HEK293 (cell line): Measurements from ENCODE around the gene RGS7.

Experiments
- CTCF ChIA-PET: fragments of 350-600 bp; formaldehyde crosslinking; extraction: SDS; loops from one replicate; lab custom pipeline; 2021; ENCODE audit warnings: antibody characterized with exemption; lab: Yijun Ruan, JAX
- POLR2A ChIA-PET: fragments of 300-600 bp; formaldehyde crosslinking; extraction: SDS; loops from one replicate; lab custom pipeline; 2020; ENCODE audit warnings: antibody characterized with exemption, inconsistent platforms; lab: Yijun Ruan, JAX
- H3K27ac ChIP-seq: fragments of 200-500 bp; sonication (Bioruptor generic); 2 replicates; pipeline ENCODE4 v1.5.1; 2014; ENCODE audit warnings: low read depth, low read length, control low read depth, inconsistent platforms; ENCODE audit errors: extremely low read depth
- H3K36me3 ChIP-seq, 2 experiments: fragments of 200-500 bp in 1 of 2; sonication (Bioruptor generic) in 1 of 2; 1 replicate in 1 of 2; 2 replicates in 1 of 2; pipeline ENCODE4 v1.5.1; 2014 to 2017; ENCODE audit warnings: inconsistent platforms in 2 of 2, low read length in 2 of 2; ENCODE audit not compliant: control insufficient read depth in 2 of 2, insufficient read depth in 1 of 2
- H3K4me1 ChIP-seq: fragments of 200-500 bp; sonication (Bioruptor generic); 2 replicates; pipeline ENCODE4 v1.5.1; 2014; ENCODE audit warnings: mild to moderate bottlenecking, low read length, inconsistent platforms; ENCODE audit not compliant: control insufficient read depth, insufficient read depth
- H3K4me3 ChIP-seq: 2 replicates; pipeline ENCODE4 v1.5.1; 2011; ENCODE audit warnings: low read depth, mild to moderate bottlenecking, control low read depth, low read length, moderate library complexity
- H3K9me3 ChIP-seq: fragments of 200-500 bp; sonication (Bioruptor generic); 2 replicates; pipeline ENCODE4 v1.5.1; 2014; ENCODE audit warnings: low read depth, low read length, inconsistent platforms; ENCODE audit not compliant: control insufficient read depth, insufficient read depth
- FEZF1 ChIP-seq: fragments of 450-650 bp; formaldehyde crosslinking; IDR thresholded peaks from 2 replicates; pipeline ENCODE4 v1.5.1; 2016; ENCODE audit warnings: missing biosample characterization, missing genetic modification characterization
- HOXC10 ChIP-seq: sonication (generic); formaldehyde crosslinking; IDR thresholded peaks from 2 replicates; pipeline ENCODE4 v1.8.1; 2023; ENCODE audit warnings: mild to moderate bottlenecking, missing genetic modification reagents
- PATZ1 ChIP-seq: fragments of 450-650 bp; formaldehyde crosslinking; IDR thresholded peaks from 2 replicates; pipeline ENCODE4 v1.5.1; 2016; ENCODE audit warnings: missing biosample characterization, missing genetic modification characterization
- PBX3 ChIP-seq: sonication (generic); formaldehyde crosslinking; IDR thresholded peaks from 2 replicates; pipeline ENCODE4 v1.8.1; 2022; ENCODE audit warnings: mild to moderate bottlenecking, moderate library complexity, missing genetic modification reagents
- SP7 ChIP-seq: fragments of 450-650 bp; formaldehyde crosslinking; IDR thresholded peaks from 2 replicates; pipeline ENCODE4 v1.5.1; 2016; ENCODE audit warnings: missing biosample characterization, missing genetic modification characterization
- TCF7L2 ChIP-seq: IDR thresholded peaks from 2 replicates; pipeline ENCODE4 v1.6.1; 2011; ENCODE audit warnings: low read depth, mild to moderate bottlenecking, inconsistent platforms, low read length, moderate library complexity, borderline replicate concordance
- YY2 ChIP-seq: fragments of 450-650 bp; formaldehyde crosslinking; IDR thresholded peaks from 2 replicates; pipeline ENCODE4 v1.5.1; 2016; ENCODE audit warnings: missing biosample characterization, missing genetic modification characterization
- ZBTB11 ChIP-seq: fragments of 450-650 bp; formaldehyde crosslinking; conservative IDR thresholded peaks from 2 replicates; pipeline ENCODE4 v1.5.1; 2016; ENCODE audit warnings: low read depth, missing biosample characterization, missing genetic modification characterization
- ZIC2 ChIP-seq: fragments of 450-650 bp; formaldehyde crosslinking; IDR thresholded peaks from 2 replicates; pipeline ENCODE4 v1.5.1; 2016; ENCODE audit warnings: missing biosample characterization, missing genetic modification characterization
- ZNF112 ChIP-seq: fragments of 450-650 bp; formaldehyde crosslinking; IDR thresholded peaks from 2 replicates; pipeline ENCODE4 v1.5.0; 2017; ENCODE audit warnings: missing biosample characterization, missing genetic modification characterization
- ZNF155 ChIP-seq: fragments of 450-650 bp; formaldehyde crosslinking; IDR thresholded peaks from 2 replicates; pipeline ENCODE4 v1.5.1; 2016; ENCODE audit warnings: missing biosample characterization, missing genetic modification characterization
- ZNF26 ChIP-seq: fragments of 450-650 bp; formaldehyde crosslinking; IDR thresholded peaks from 2 replicates; pipeline ENCODE4 v1.5.1; 2016; ENCODE audit warnings: missing biosample characterization, missing genetic modification characterization
- ZNF366 ChIP-seq: fragments of 450-650 bp; formaldehyde crosslinking; conservative IDR thresholded peaks from 2 replicates; pipeline ENCODE4 v1.5.1; 2016; ENCODE audit warnings: missing biosample characterization, missing genetic modification characterization
- ZNF639 ChIP-seq: fragments of 450-650 bp; formaldehyde crosslinking; IDR thresholded peaks from 2 replicates; pipeline ENCODE4 v1.5.1; 2016; ENCODE audit warnings: missing biosample characterization, missing genetic modification characterization
- ZNF664 ChIP-seq: fragments of 450-650 bp; formaldehyde crosslinking; IDR thresholded peaks from 2 replicates; pipeline ENCODE4 v1.5.1; 2016; ENCODE audit warnings: missing biosample characterization, missing genetic modification characterization
- ZNF701 ChIP-seq: fragments of 450-650 bp; formaldehyde crosslinking; IDR thresholded peaks from 2 replicates; pipeline ENCODE4 v1.5.1; 2016; ENCODE audit warnings: missing biosample characterization, missing genetic modification characterization
- ZNF76 ChIP-seq: fragments of 450-650 bp; formaldehyde crosslinking; IDR thresholded peaks from 2 replicates; pipeline ENCODE4; 2016; ENCODE audit warnings: low read depth, missing biosample characterization, missing genetic modification characterization, borderline replicate concordance
- ZNF768 ChIP-seq: fragments of 450-650 bp; formaldehyde crosslinking; IDR thresholded peaks from 2 replicates; pipeline ENCODE4 v1.5.1; 2018; ENCODE audit warnings: missing biosample characterization, mild to moderate bottlenecking, missing genetic modification characterization
- ZNF776 ChIP-seq: fragments of 450-650 bp; formaldehyde crosslinking; IDR thresholded peaks from 2 replicates; pipeline ENCODE4 v1.5.0; 2017; ENCODE audit warnings: missing biosample characterization, missing genetic modification characterization, borderline replicate concordance
- ZNF830 ChIP-seq: fragments of 450-650 bp; IDR thresholded peaks from 2 replicates; pipeline ENCODE4 v1.5.0; 2018; ENCODE audit warnings: missing biosample characterization, missing genetic modification characterization, low read depth, mild to moderate bottlenecking, moderate library complexity

The RGS7 gene

GRCh38 chr1:240998024-240998423 lies 359.0 kb downstream of the RGS7 start (continued):
- no peak for TF ChIP-seq ZNF830

- H3K9me3 ChIP-seq, result no peaks in the 10 kb centered on the region; the same call in 1 of the 2 replicates
- no peak overlapping the region for H3K4me3 ChIP-seq
- no peak overlapping the region for H3K27ac ChIP-seq
- CTCF ChIA-PET, result no interaction called here
- POLR2A ChIA-PET, result no interaction called here
- H3K36me3 ChIP-seq, result no peaks in the 10 kb centered on the region
- H3K4me1 ChIP-seq, result 0 out of 2 replicates have a peak, but pooled peaks cover under 1% of the 10 kb centered on the region
- no peak for TF ChIP-seq PBX3
- peak; percentile 88 for TF ChIP-seq ZNF366
- TF ChIP-seq, all 188 proteins: peak for 1
Observed at GRCh38 chr1:240993004-240993403, 364.0 kb downstream of the RGS7 start.

GRCh38 chr1:240991230-240991629 lies 365.8 kb downstream of the RGS7 start:
- Histone ChIP-seq H3K9me3 (no peaks in the 10 kb centered on the region; the same call in 1 of the 2 replicates), H3K36me3 (no peaks in the 10 kb centered on the region), H3K27ac (no peak overlapping the region), H3K4me3 (no peak overlapping the region), H3K4me1 (0 out of 2 replicates have a peak, but pooled peaks cover 3% of the 10 kb centered on the region)
- ChIA-PET POLR2A (no interaction called here), CTCF (interaction anchor here (0.5 to 1.1 kb wide), 5 partner anchors 12 to 261 kb away, joined by 3 to 4 read pairs (median 3); no protein-coding TSS in a partner anchor)
- TF ChIP-seq PATZ1 (tag by site-specific recombination) (no peak), ZNF639 (no peak), HOXC10 (CRISPR knock-in tag) (no peak), FEZF1 (tag by site-specific recombination) (no peak), YY2 (tag by site-specific recombination) (no peak), ZIC2 (tag by site-specific recombination) (no peak), ZNF701 (tag by site-specific recombination) (no peak), ZNF776 (tag by site-specific recombination) (no peak), ZNF768 (tag by site-specific recombination) (no peak), TCF7L2 (no peak), ZNF76 (tag by site-specific recombination) (no peak), ZBTB11 (tag by site-specific recombination) (no peak), SP7 (tag by site-specific recombination) (no peak), ZNF155 (tag by site-specific recombination) (no peak), ZNF112 (tag by site-specific recombination) (no peak), ZNF664 (tag by site-specific recombination) (no peak), ZNF26 (no peak)
